Neuronal stem cell (in vitro differentiated cells): ENCODE measurements around the gene PTPN4.

Experiments
- DNase-seq: peaks from one replicate; pipeline ENCODE4 v3.0.0-alpha.2; 2013; ENCODE audit warnings: low spot score
- H2AFZ ChIP-seq: one replicate; pipeline ENCODE4 v1.6.1; 2013; ENCODE audit warnings: mild to moderate bottlenecking, low read length, inconsistent platforms
- H2AK5ac ChIP-seq: 2 replicates; pipeline ENCODE4 v1.6.1; 2013; ENCODE audit warnings: low read depth, mild to moderate bottlenecking, inconsistent platforms, low read length, moderate library complexity, mixed read lengths
- H2BK120ac ChIP-seq: 2 replicates; pipeline ENCODE4 v1.6.1; 2013; ENCODE audit warnings: low read depth, mild to moderate bottlenecking, inconsistent platforms, low read length, moderate library complexity, mixed read lengths
- H2BK12ac ChIP-seq: one replicate; pipeline ENCODE4 v1.6.1; 2013; ENCODE audit warnings: low read length, inconsistent platforms
- H2BK15ac ChIP-seq: 2 replicates; pipeline ENCODE4 v1.6.1; 2013; ENCODE audit warnings: mild to moderate bottlenecking, low read length, inconsistent platforms, mixed read lengths
- H2BK5ac ChIP-seq: one replicate; pipeline ENCODE4 v1.6.1; 2013; ENCODE audit warnings: inconsistent platforms, mild to moderate bottlenecking, low read length, moderate library complexity
- H3K14ac ChIP-seq: one replicate; pipeline ENCODE4 v1.6.1; 2013; ENCODE audit warnings: low read length, inconsistent platforms
- H3K18ac ChIP-seq: 2 replicates; pipeline ENCODE4 v1.6.1; 2013; ENCODE audit warnings: low read length, inconsistent platforms
- H3K23ac ChIP-seq: 2 replicates; pipeline ENCODE4 v1.6.1; 2013; ENCODE audit warnings: low read depth, mild to moderate bottlenecking, mixed read lengths, low read length, inconsistent platforms; ENCODE audit not compliant: poor library complexity
- H3K27ac ChIP-seq: replicated peaks from 3 replicates; pipeline ENCODE4 v1.5.1; 2013; ENCODE audit warnings: low read length, inconsistent platforms
- H3K27me3 ChIP-seq, 3 experiments: 2 replicates each; pipeline ENCODE4 v1.6.1; 2013; ENCODE audit warnings: low read length in 3 of 3, mild to moderate bottlenecking in 2 of 3, inconsistent platforms in 1 of 3, low read depth in 1 of 3, mixed read lengths in 1 of 3, moderate library complexity in 1 of 3; ENCODE audit not compliant: control insufficient read depth in 3 of 3, insufficient read depth in 3 of 3
- H3K36me3 ChIP-seq, 2 donors: replicated peaks in 1 of 2; 2 replicates each; pipeline ENCODE4 v1.6.1; 2013; ENCODE audit warnings: low read length in 2 of 2; ENCODE audit not compliant: control insufficient read depth in 2 of 2, insufficient read depth in 2 of 2
- H3K4ac ChIP-seq: 2 replicates; pipeline ENCODE4 v1.6.1; 2013; ENCODE audit warnings: inconsistent platforms, mild to moderate bottlenecking, low read length, moderate library complexity
- H3K4me1 ChIP-seq, 2 donors: 1 replicate in 1 of 2; 2 replicates in 1 of 2; pipeline ENCODE4 v1.6.1; 2013; ENCODE audit warnings: low read length in 2 of 2, low read depth in 1 of 2; ENCODE audit not compliant: control insufficient read depth in 2 of 2, insufficient read depth in 1 of 2
- H3K4me2 ChIP-seq: one replicate; pipeline ENCODE4 v1.6.1; 2013; ENCODE audit warnings: mild to moderate bottlenecking, low read length, inconsistent platforms; ENCODE audit not compliant: insufficient read depth, poor library complexity, severe bottlenecking
- H3K4me3 ChIP-seq, 2 donors: 2 replicates each; pipeline ENCODE4 v1.5.1; 2013; ENCODE audit warnings: low read length in 2 of 2, mild to moderate bottlenecking in 2 of 2, inconsistent platforms in 1 of 2, moderate library complexity in 1 of 2
- H3K79me1 ChIP-seq: one replicate; pipeline ENCODE4 v1.6.1; 2013; ENCODE audit warnings: low read depth, mild to moderate bottlenecking, inconsistent platforms, low read length, moderate library complexity
- H3K9ac ChIP-seq: one replicate; pipeline ENCODE4 v1.6.1; 2013; ENCODE audit warnings: mild to moderate bottlenecking, low read depth, low read length, inconsistent platforms; ENCODE audit not compliant: poor library complexity
- H3K9me3 ChIP-seq, 2 donors: replicated peaks in 1 of 2; 2 replicates each; pipeline versions ENCODE3 to v1.6.1; 2013; ENCODE audit warnings: low read length in 2 of 2, mild to moderate bottlenecking in 2 of 2, inconsistent platforms in 1 of 2, low read depth in 1 of 2, mixed read lengths in 1 of 2, moderate library complexity in 1 of 2; ENCODE audit not compliant: control insufficient read depth in 2 of 2, insufficient read depth in 1 of 2
- H4K8ac ChIP-seq: one replicate; pipeline ENCODE4 v1.6.1; 2013; ENCODE audit warnings: low read depth, mild to moderate bottlenecking, inconsistent platforms, low read length, moderate library complexity
- H4K91ac ChIP-seq: one replicate; pipeline ENCODE4 v1.6.1; 2013; ENCODE audit warnings: low read length, low read depth, mild to moderate bottlenecking, inconsistent platforms; ENCODE audit not compliant: poor library complexity
- WGBS, 2 donors: extraction: QIAGEN DNeasy Blood & Tissue Kit; methylation state at CpG; one replicate each; pipeline ENCODE4 v1.1.7; 2013; ENCODE audit warnings: missing lambda C conversion rate in 2 of 2, mixed read lengths in 1 of 2; ENCODE audit not compliant: insufficient read length in 2 of 2, insufficient replicate concordance in 1 of 2; ENCODE audit errors: extremely low coverage in 2 of 2; 5-methylcytosine and 5-hydroxymethylcytosine counted together

The PTPN4 gene

DNA sequence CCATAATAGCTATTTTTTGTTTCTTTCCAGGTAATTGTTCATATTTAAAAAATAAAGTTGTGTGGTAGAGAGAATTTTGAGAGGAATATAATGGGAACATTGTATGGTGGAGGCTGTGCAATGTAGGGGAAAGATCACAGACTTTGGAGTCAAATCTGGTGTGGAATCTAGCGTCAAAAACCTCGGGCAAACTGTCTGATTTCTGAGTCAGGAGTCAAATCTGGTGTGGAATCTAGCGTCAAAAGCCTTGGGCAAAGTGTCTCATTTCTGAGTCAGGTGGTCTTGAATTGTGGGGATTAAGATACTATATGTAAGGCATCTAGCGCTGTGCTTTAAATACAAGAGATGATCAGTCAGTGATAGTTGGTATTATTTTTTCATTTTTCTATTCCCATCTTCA lies 5.1 kb downstream of the PTPN4 start:
- H3K27me3 ChIP-seq, result no peaks in the 10 kb centered on the region
- H3K4me3 ChIP-seq, result no peak overlapping the region
- H3K36me3 ChIP-seq, result no peaks in the 10 kb centered on the region
- no peak for DNase-seq
- no peak overlapping the region for H4K8ac ChIP-seq
- no peak overlapping the region for H2BK15ac ChIP-seq
- H3K27ac ChIP-seq, result no peak overlapping the region
- H4K91ac ChIP-seq, result no peak overlapping the region
- H2BK12ac ChIP-seq, result no peak overlapping the region
- no peak overlapping the region for H3K4me2 ChIP-seq
- peaks cover 0 to 5% of the 10 kb centered on the region in 2 donors for H3K9me3 ChIP-seq
- no peak overlapping the region for H3K9ac ChIP-seq
- no peaks in the 10 kb centered on the region for H3K79me1 ChIP-seq
- no peak overlapping the region for H3K23ac ChIP-seq
- H2BK120ac ChIP-seq, result no peak overlapping the region
- H2AFZ ChIP-seq, result no peak overlapping the region
- H3K14ac ChIP-seq, result no peak overlapping the region
- H2AK5ac ChIP-seq, result no peak overlapping the region
- peaks cover 0 to 7% of the 10 kb centered on the region in 2 donors for H3K4me1 ChIP-seq
- H2BK5ac ChIP-seq, result no peak overlapping the region
- WGBS, 2 donors, result no CpG with 5 or more reads among the region's 4 CpGs
- no peak overlapping the region for H3K18ac ChIP-seq
- no peak overlapping the region for H3K4ac ChIP-seq

GRCh38 chr2:119765433-119766002 lies 5.8 kb downstream of the PTPN4 start:
- H3K9me3 ChIP-seq, result peaks cover 0 to 5% of the 10 kb centered on the region in 2 donors
- no peak overlapping the region for H3K4me2 ChIP-seq
- no peak overlapping the region for H2BK15ac ChIP-seq
- no peak overlapping the region for H2AFZ ChIP-seq
- no peak overlapping the region for H4K91ac ChIP-seq
- no peak overlapping the region for H3K18ac ChIP-seq
- H3K27ac ChIP-seq, result no peak overlapping the region
- no peaks in the 10 kb centered on the region for H3K79me1 ChIP-seq
- H3K27me3 ChIP-seq, result no peaks in the 10 kb centered on the region
- no peak overlapping the region for H3K14ac ChIP-seq
- no peak overlapping the region for H2BK120ac ChIP-seq
- H3K4me1 ChIP-seq, result peaks cover 0 to 7% of the 10 kb centered on the region in 2 donors
- no peak overlapping the region for H3K4ac ChIP-seq
- no peak for DNase-seq
- no peak overlapping the region for H2BK12ac ChIP-seq
- no peak overlapping the region for H2AK5ac ChIP-seq
- H4K8ac ChIP-seq, result no peak overlapping the region
- H3K9ac ChIP-seq, result no peak overlapping the region
- H3K23ac ChIP-seq, result no peak overlapping the region
- no peaks in the 10 kb centered on the region for H3K36me3 ChIP-seq
- no peak overlapping the region for H3K4me3 ChIP-seq
- WGBS, 2 donors, result no CpG with 5 or more reads among the region's 5 CpGs
- no peak overlapping the region for H2BK5ac ChIP-seq

DNA sequence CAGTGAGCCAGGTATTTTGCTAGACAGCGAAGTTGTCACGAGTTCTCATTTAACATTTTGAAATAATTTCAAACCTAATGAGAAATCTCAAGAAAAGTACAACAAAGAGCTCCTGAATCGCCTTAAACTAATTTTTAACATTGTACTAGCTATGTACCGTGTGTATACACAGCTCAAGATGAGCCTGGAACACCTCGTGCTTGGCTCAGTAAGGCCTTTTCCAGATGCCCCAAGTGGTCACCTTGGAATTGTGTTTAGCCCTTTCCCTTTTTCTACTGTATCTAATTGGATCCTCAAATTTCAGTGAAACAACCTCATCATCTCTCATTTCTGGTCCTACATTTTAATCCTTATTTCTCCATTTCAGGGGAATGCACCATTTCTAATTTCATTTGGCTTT lies 7.2 kb downstream of the PTPN4 start:
- Histone ChIP-seq H3K4ac (no peak overlapping the region), H3K4me2 (no peak overlapping the region), H4K8ac (no peak overlapping the region), H2BK120ac (no peak overlapping the region), H4K91ac (no peak overlapping the region), H3K4me3 (no peak overlapping the region), H3K9ac (no peak overlapping the region), H3K18ac (no peak overlapping the region), H2BK12ac (no peak overlapping the region), H3K27ac (no peak overlapping the region), H2AK5ac (no peak overlapping the region), H3K79me1 (no peaks in the 10 kb centered on the region), H3K14ac (no peak overlapping the region), H3K27me3 (no peaks in the 10 kb centered on the region), H2BK15ac (no peak overlapping the region), H3K36me3 (peaks cover 0 to 2% of the 10 kb centered on the region in 2 donors), H2AFZ (no peak overlapping the region), H3K4me1 (peaks cover 2 to 7% of the 10 kb centered on the region in 2 donors), H3K23ac (no peak overlapping the region), H3K9me3 (peaks cover 0 to 5% of the 10 kb centered on the region in 2 donors), H2BK5ac (no peak overlapping the region)
- no peak for DNase-seq
- WGBS, 2 donors, result no CpG with 5 or more reads among the region's 5 CpGs

DNA sequence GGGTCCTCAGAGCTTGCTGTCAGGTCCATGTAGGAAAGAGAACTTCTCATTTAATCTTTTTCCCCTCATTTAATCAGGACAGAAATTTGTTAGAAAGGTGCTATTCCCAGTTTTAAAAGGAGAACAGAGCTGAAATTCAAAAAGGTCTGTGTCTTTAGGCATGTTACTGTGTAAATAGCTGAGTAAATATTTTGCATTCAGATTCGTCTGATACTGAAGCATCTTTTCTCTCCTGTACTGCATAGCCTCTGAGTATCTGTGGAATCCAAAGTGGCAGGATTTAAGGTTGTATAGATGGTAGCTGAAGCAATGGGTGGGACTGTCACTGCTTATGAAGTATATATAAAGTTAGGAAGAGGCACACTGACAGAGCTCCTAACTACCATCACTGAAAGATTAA lies 9.0 kb downstream of the PTPN4 start:
- Histone ChIP-seq H3K36me3 (peaks cover 0 to 2% of the 10 kb centered on the region in 2 donors), H3K4me1 (peaks cover 0 to 2% of the 10 kb centered on the region in 2 donors), H3K14ac (no peak overlapping the region), H3K18ac (no peak overlapping the region), H4K91ac (no peak overlapping the region), H3K9ac (no peak overlapping the region), H2BK15ac (no peak overlapping the region), H3K4ac (no peak overlapping the region), H3K4me2 (no peak overlapping the region), H3K4me3 (no peak overlapping the region), H3K27ac (no peak overlapping the region), H3K79me1 (no peaks in the 10 kb centered on the region), H2BK5ac (no peak overlapping the region), H2AFZ (no peak overlapping the region), H2AK5ac (no peak overlapping the region), H4K8ac (no peak overlapping the region), H3K9me3 (peaks cover 0 to 6% of the 10 kb centered on the region in 2 donors), H3K27me3 (no peaks in the 10 kb centered on the region), H3K23ac (no peak overlapping the region), H2BK120ac (no peak overlapping the region), H2BK12ac (no peak overlapping the region)
- no CpG with 5 or more reads among the region's 1 CpG for WGBS, 2 donors
- DNase-seq, result no peak
